Stimulated activated CD8-positive, alpha-beta memory T cell treated with anti-CD3 and anti-CD28 coated beads, Interleukin-4, amount 100 ng/mL, for 1 hour (primary cell): ENCODE results near the gene SLC13A5.
"Not testable (repeated sequence)": the region's sequence is repeated elsewhere in the genome, so short reads cannot be mapped to it uniquely, and the experiment has no call there.

Experiments used
- DNase-seq, 2 donors: peaks; one replicate each; pipeline ENCODE4 v3.0.0-alpha.2; 2020; ENCODE audit warnings: low read depth in 2 of 2, low spot score in 1 of 2

The SLC13A5 gene

DNA sequence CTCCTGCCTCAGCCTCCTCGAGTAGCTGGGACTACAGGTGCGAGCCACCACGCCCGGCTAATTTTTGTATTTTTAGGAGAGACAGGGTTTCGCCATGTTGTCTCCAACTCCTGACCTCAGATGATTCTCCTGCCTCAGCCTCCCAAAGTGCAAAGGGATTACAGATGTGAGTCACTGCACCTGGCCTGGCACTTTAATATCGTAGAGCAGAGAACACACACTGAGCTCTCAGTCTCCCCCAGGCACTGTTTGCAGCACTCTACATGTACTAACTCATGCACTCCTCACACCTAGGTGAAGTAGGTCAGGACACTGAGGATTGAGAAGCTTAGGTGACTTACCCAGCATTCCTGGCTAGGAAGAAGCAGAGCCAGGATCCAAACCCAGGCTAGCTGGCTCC is 46.6 kb downstream of the SLC13A5 start:
- DNase-seq, result no peak

- no peak for DNase-seq
These were observed 47.1 kb downstream of the SLC13A5 start for GRCh38 chr17:6666077-6666521.

- DNase-seq, result not testable (repeated sequence)
These were observed 50.0 kb downstream of the SLC13A5 start for GRCh38 chr17:6663200-6663599.

DNA sequence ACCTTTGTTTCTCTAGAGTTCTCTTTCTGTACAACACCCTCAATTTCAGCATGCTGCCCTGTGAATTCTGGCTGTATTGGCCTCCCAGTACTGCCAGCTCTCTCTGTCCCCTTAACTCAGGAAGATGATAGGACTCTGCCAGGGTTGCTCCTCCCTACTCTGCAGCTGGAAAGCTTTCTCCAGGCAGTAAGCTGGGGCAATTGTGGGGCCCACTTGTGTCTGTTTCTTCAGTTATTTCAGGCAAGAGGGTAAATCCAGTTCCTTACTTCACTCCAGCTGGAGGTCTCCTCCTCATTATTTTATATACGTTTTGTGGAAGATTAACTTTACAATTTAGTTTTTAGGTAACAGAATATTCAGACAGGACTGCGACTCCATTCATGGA is 51.7 kb downstream of the SLC13A5 start:
- no peak for DNase-seq

DNA sequence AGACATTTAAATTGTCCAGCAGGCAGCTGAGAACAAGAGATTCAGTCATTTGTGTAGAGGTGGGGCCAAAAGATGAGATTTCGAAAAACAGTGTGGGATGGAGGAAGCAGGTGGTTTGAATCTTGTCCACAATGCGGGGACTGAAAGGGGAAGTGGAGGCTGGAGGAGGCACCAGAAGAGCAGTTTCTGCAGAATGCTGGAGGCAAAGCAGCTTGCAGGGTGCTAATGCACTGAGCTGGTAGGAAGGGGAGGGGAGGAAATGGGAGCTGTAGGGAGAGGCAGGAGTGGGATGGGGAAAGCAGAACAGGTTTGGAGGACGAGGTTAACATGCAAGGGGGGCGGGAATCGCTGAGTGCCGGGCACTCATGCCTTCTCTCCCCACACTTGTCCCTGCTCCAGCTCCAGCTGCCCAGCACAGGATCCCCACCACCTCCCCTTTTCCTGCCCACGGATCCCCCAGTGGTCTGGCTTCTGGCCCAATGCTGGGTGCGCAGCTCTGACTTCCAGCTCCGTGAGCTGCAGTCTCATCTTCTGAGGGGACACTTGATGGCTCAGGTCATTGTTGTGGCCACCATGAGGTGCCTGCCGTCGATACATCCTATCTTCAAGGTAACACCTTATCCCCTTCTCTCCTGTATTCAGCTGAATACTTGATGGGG is 52.2 kb downstream of the SLC13A5 start:
- DNase-seq, result no peak

- no peak for DNase-seq
These were observed 53.1 kb downstream of the SLC13A5 start for GRCh38 chr17:6660101-6660500.

DNA sequence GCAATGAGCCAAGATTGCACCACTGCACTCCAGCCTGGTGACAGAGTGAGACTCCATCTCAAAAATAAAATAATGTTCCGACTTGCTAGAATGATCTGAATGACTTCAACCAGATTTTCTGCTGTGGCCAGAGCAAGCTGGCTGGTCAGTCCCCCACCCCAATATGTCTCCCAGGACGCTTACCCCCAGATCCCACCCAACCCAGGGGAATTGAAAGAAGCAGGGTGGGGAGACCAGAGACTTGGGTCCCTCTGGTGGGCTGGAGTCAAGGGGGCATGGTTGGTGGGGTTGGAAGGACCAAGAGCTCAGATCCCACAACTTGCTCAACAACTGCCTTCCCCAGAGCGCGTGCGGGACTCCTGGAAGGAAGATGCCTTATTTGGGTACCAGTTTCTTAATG is 54.8 kb downstream of the SLC13A5 start:
- DNase-seq, result not testable (repeated sequence)

DNA sequence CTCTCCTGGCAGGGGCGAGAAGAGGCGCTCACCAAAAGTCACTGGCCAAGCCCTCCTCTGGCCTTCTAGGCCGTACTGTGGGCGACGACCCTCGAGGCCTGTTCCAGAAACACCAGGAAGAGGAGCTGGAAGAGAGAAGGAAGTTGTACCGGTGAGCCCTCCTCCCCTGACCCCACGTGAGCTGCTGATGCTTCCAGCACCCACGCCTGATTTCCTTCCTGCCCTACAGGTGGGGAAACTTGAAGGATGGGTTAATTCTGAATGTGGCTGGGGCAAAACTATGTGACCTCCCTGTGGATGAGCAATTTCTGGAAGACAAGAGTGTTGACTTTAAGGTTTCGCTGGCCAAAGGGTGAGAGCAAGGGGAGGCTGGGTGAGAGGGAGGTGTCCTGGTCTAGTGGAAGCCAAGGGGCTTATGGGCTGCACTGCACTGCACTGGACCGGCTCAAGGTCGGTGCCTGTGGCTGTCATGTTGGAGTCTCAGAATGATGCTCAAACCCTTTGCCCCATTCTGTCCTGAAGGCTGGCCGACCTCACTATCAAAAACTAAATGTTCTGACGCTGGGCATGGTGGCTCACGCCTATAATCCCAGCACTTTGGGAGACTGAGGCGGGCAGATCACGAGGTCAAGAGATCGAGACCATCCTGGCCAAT is 55.4 kb downstream of the SLC13A5 start:
- no peak for DNase-seq

DNA sequence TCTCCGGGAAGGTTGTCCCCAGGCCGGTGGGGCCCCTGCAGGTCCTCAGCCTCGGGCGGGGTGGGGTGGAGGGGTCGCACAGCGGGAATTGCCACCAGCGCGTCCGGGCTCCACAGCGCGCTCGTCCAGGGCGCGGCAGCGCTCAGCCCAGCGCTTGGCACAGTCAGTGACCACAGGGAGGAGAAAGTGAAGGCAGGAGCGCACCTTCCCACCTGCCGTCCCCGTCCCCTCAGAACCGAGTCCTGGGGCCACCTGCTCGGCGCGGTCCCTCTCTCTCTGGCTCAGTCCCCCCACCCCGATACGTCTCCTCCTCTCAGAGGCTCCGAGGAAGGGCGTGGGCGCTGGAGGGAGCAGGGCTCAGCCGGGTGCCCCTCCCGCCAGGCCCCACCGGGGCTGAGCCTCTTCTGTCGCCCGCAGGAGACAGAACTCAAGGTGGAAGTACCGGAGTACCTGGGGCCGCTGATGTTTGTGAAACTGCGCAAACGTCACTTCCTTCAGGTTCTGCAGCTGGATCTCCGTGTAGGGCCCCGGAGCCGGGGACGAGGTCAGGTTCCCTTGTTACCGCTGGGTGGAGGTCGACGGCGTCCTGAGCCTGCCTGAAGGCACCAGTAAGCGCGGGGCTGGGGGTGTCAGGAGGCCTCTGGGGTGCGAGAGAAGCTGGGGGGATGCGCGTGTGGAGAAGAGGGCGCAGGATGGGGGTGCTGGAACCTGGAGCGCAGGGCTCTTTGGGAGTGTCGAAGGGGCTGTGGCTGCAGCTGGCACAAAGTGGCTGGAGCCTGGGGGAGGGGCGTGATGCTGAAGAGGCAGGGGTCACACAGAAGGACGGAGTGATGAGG is 56.2 kb downstream of the SLC13A5 start:
- DNase-seq, result peak in 1 of 2 donors; percentile 35

DNA sequence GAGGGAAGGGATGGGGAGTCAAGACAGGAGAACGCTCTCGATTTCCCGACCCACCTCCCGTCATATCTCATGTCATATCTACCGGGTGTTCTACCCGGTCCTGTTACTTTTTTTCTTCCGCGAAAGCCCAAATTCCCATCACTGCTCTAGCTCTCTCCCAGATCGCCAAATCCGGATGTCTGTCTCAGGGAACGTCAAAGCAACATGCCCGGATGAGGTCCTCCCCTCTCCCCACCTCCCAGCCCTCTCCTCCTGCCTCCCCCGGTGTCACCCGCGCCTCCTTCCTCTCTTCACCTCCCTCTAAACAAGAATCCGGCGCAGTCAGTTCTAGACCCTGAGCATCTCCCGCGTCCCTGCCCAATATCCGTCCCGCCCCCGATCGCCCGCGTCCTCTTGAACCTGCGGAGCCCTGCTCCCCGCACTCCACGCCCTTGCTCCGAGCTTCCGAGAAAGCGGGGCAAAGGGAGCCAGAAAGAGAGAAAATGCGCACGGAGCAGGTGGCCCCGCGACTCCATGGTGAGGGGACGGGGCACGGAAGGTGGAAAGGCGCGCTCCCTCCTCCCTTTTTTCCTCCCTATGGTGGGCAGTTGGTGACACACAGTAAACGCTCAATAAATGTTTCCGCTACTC is 57.3 kb downstream of the SLC13A5 start:
- DNase-seq, result not testable (repeated sequence)

DNA sequence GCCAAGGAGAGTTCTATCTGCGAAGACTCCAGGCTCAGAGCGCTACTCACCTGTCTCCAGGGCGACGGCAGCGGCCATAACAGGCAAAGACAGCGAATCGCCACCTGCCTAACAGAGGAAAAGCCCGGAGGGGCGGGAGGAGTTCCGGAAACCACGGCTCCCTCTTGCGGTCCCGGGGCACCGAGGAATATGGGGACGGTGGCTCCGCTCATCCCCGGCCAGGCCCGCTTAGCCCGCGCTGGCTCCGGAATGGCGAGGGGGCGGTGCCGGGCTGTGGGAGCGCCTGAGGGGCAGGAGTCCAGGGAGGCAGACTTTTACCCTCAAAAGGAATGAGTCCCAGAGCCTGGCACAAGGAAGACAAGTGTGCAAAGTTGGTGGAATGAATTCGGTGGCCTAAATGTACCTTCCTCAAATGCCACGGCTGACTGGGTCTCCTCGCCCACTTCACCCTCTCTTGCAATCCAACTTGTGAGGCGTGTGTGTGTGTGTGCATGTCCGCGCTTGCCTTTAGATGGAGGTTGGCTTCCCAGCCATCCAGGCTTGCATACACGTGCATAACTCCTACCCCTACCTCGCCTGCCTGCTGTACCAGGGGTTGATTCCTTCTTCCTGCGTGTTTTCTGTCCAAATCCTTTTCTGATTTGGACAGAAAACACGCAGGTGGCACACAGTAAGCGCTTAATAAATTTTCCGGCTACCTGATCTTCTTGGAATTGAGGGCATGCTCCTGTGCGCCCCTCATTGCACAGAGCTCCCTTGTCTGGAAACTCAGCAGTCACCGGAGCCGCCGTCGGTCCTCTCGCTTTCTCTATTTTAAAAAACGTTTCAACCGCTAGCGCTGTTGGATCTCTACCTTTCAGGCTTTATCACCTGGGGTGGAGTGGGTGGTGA is 58.1 kb downstream of the SLC13A5 start:
- DNase-seq, result no peak

DNA sequence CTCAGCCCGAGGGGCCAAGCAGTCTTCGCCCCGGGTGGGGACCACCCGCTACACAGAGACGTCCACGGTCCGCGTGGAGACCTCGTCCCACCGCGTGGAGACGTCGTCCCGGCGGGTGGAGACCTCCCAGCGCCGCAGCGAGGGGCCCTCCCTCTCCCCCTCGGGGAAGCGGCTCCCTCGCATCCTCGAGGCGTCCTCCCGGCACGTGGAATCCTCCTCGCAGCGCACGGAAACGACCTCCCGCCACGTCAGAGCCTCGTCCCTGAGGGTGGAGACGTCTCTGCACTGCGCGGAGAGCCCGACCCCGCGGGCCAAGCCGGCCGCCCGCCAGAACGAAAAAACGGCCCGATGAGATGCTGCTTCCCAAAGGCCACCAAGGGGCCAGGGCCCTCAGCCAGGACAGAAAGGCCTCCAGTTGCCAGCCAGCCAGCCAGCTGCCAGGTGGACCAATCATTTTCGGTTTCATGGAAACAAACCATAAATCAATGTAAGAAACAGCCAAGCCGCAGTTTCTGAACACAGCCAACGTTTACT is 61.2 kb downstream of the SLC13A5 start:
- DNase-seq, result no peak

DNA sequence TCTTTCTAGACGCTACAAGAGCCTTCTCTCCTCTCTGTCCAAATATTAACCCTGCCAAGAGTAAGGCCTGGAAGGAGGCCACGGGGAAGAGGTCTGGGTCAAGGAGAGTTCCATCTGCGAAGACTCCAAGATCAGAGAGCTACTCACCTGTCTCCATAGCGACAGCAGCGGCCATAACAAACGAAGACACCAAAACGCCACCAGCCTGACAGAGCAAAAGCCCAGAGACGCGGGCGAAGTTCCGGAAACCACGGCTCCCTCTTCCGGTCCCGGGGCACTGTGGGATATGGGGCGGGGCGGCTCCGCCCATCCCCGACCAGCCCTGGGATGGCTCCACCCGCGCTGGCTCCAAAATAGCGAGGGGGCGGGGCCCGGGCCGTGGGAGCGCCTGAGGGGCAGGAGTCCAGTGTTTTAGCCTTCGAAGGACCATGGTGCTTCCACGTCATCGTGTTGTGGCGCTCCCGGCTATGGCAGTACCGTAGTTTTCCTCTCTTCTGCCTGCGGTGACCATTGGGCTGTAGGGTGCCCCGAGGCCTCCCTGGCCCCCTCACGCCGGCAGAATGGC is 61.7 kb downstream of the SLC13A5 start, which contains the start of the genes C17orf100 and MED31:
TSS of gene C17orf100 (plus strand) at position 409 of the 565 bp plus-strand sequence. CDS start at position 561, 152 bp downstream.
TSS of gene MED31 (minus strand) at position 252 of the 565 bp plus-strand sequence. CDS start at position 175, 77 bp downstream.
- peak; percentile 79 to 86 for DNase-seq

GRCh38 chr17:6648181-6648580 is 65.0 kb downstream of the SLC13A5 start:
- DNase-seq, result no peak

DNA sequence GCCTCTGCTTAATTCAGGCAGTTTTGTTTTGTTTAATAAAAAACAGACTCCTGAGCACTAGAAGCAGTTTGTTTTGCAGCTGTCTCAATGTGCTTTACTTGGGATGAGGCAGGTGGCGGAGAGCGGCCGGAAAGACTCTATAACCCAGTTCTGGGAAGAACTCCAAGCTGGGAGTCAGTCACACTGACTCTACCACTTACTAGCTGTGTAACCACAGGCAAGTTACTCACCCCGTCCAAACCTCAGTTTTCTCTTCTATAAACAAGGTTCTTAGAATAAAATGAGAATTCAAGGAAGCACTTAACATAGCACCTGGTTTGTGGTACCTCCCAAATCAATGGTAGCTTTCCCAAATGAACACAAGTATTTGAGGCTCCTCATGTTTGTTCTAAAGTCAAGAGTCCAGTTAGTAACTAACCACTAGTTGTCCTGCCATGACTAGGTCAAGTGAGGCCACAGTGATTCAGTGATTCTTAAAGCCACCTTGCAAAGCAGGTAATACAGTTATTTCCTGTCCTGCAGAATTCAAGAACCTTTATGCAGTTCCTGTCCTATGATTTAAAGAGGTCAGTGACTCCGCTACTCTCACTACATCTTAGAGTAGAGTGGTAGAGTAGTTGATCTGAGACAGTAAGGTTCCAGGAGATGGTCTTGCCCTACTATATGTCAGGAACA is 69.6 kb downstream of the SLC13A5 start:
- DNase-seq, result no peak

GRCh38 chr17:6642592-6642991 is 70.6 kb downstream of the SLC13A5 start:
- DNase-seq, result no peak

DNA sequence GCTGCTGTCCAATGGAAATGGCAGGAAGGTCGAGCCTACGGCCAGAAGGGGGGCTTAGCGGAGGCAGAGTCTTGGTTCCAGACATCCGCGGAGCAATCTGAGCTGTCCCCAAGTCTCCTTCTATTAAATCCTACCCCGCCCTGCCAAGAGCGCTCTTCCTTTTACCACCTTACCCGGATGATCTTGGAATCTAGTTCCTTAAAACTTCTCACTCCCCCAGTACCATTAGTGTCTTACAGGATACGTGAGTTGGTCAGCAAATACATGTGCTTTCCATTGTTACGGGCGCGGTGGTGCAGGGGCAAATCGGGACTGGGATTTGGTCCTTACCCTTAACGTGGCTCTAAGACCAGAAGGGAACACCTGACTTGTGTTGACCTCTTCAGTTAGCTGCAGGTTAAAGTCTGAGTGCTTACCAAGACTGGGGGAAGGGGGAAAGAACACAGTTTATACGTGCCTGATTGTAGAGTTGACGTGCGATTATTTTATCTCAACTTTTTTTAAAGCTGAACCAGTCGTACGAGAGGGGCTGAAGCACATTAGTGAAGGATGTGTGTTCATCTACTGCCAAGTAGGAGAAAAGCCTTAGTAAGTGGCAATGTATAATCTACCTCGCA is 71.8 kb downstream of the SLC13A5 start:
- DNase-seq, result no peak

GRCh38 chr17:6640536-6641246 is 72.5 kb downstream of the SLC13A5 start, which contains the start of the genes KIAA0753 and TXNDC17:
Gene KIAA0753 (minus strand): TSS chr17:6640711. CDS start chr17:6635103, 5,608 bp downstream.
Gene TXNDC17 (plus strand): TSS chr17:6641060. CDS start chr17:6641083, 23 bp downstream.
- peak; percentile 83 to 84 for DNase-seq
